GM19395 (cell line): Measurements from ENCODE around the gene ADAMTSL2.

Experiments
- ATAC-seq: cut with Tn5 transposase; IDR thresholded peaks from one replicate; pipeline ENCODE4 v1.9.1; 2021; ENCODE audit warnings: mild to moderate bottlenecking, moderate library complexity; ENCODE audit not compliant: unreplicated experiment

ADAMTSL2 gene

GRCh38 chr9:133516256-133516960, 18.1 kb upstream of the ADAMTSL2 start:
- ATAC-seq: no peak

GRCh38 chr9:133516961-133517350, 17.5 kb upstream of the ADAMTSL2 start:
- no peak for ATAC-seq

GRCh38 chr9:133517711-133518110, 16.8 kb upstream of the ADAMTSL2 start:
- ATAC-seq: no peak

- ATAC-seq: no peak
Measured at GRCh38 chr9:133518200-133518599, 16.3 kb upstream of the ADAMTSL2 start.

- no peak for ATAC-seq
Measured at GRCh38 chr9:133518706-133519449, 15.6 kb upstream of the ADAMTSL2 start.

- ATAC-seq: no peak
Measured at GRCh38 chr9:133519693-133520092, 14.8 kb upstream of the ADAMTSL2 start.

- ATAC-seq: no peak
Measured at GRCh38 chr9:133520121-133520835, 14.2 kb upstream of the ADAMTSL2 start.

GRCh38 chr9:133521122-133522072, 13.1 kb upstream of the ADAMTSL2 start:
- no peak for ATAC-seq

- ATAC-seq: no peak
Measured at GRCh38 chr9:133522073-133522910, 12.2 kb upstream of the ADAMTSL2 start.

- ATAC-seq: no peak
Measured at GRCh38 chr9:133523106-133523505, 11.4 kb upstream of the ADAMTSL2 start.

GRCh38 chr9:133524146-133524545, 10.4 kb upstream of the ADAMTSL2 start:
- no peak for ATAC-seq

- no peak for ATAC-seq
Measured at GRCh38 chr9:133524679-133525228, 9.8 kb upstream of the ADAMTSL2 start, which contains the start of gene MYMK. Gene MYMK, minus strand, starts transcription at chr9:133524959. Its CDS starts 115 bp downstream, at chr9:133524844.

GRCh38 chr9:133525677-133526076, 8.8 kb upstream of the ADAMTSL2 start:
- ATAC-seq: no peak

GRCh38 chr9:133526721-133527321, 7.7 kb upstream of the ADAMTSL2 start:
- no peak for ATAC-seq

- no peak for ATAC-seq
Measured at GRCh38 chr9:133527444-133527920, 7.0 kb upstream of the ADAMTSL2 start.

GRCh38 chr9:133528001-133528875, 6.3 kb upstream of the ADAMTSL2 start:
- ATAC-seq: no peak

- no peak for ATAC-seq
Measured at GRCh38 chr9:133528876-133529241, 5.6 kb upstream of the ADAMTSL2 start.

GRCh38 chr9:133529457-133529856, 5.0 kb upstream of the ADAMTSL2 start:
- no peak for ATAC-seq
